UCSD-AML1 (cell line): ENCODE measurements around the gene CACYBP.
"Not testable (repeated sequence)": the region's sequence is repeated elsewhere in the genome, so short reads cannot be mapped to it uniquely, and the experiment has no call there.

Experiments used
- DNase-seq: peaks from one replicate; lab custom pipeline; 2025; ENCODE audit not compliant: unreplicated experiment; lab: John Stamatoyannopoulos, UW

The CACYBP gene

DNA sequence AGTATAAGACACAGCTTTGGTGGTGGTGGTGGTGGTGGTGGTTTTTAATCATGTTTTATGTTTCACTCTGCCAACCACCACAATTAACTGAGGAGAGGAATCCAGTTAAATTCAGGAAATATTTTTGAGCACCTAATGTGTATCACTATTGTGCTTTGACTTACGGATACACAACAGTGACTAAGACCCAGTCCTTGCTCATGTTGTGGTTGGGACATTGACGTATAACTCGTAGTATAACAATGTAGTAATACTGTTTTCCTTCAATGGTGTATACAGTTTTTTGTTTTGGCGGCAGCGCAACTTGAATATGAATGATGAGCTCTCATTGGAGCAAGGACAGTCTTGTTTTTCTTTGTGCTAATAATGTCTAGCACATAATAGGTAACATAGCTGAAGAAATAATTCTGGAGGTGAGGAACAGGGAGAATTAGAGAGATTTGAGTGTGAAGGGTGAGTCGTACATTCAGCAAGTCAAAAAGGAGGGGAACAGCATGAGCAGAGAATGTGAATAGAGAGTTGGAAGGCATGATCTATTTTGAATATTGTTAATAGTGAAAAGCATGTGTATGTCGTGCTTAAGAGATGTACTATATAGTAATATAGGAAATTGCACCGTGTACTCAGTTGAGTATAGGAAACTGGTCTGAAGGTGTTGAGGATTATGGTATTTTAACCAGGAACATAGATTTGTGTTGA is 5.5 kb downstream of the CACYBP start:
- no peak for DNase-seq

DNA sequence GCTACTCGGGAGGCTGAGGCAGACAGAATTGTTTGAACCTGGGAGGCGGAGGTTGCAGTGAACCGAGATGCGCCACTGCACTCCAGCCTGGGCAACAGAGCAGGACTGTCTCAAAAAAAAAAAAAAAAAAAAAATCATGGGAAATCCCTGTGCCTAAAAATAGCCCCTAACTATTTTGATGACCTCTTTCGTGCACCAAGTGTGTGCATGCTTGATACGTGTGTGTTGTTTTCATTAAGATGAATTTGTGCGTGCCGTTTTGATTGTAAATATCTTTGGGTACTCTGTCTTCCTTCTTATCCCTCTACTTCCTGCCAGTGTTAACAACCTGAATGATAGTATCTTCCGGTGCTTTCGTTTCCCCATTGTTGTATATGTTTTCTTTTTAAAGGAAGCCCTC is 9.8 kb downstream of the CACYBP start:
- DNase-seq = no peak

DNA sequence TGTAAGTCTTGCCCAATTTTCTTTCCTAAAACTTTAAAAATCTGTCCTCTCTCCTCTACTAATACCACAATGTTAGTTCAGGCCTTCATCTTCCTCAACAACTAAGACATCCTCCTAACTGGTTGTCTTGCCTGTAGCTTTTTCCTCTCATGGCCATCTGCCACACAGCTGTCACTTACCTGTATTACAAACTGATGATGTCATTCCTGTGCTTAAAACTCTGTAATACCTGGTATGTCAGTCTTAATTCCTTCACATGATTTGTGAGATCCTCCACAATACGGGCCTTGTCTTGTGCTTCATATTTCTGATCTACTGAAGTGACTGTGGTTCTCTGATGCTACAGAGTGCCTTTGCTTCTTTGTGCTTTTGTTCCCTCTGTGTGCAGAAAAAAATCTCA is 13.7 kb downstream of the CACYBP start:
- no peak for DNase-seq

DNA sequence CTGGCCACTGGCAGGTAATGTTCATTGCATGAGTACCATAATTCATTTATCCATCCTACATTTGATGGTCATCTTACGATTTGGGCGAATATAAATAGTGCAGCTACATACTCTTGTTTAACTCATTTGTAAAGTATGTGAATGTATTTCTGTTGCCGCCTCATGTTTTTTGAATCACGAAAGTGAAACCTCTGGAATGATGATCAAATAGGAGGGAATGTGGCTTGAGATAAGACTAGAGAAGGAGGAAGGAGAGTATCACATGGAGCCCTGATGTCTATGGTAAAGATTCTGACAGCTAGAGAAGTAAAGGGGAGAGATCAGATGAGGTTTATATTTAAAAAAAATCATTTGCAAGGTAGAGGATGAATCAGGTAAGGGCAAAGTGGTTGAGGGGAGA is 15.5 kb downstream of the CACYBP start:
- DNase-seq = no peak

DNA sequence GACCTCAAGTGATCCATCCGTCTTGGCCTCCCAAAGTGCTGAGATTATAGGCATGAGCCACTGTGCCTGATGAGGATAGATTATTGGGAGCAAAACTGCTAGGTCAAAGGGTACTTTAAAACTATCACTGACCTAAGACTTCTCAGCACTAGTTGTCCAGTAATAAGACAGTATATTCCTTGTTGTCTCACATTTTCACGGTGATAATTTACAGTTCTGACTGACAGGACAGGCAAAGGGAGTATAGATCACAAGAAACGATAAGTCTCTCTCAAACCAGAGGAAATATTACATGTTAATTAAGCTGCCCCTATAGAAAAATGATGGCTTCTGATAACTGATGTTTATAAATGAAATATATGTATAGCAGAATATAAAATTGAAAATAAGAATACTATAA is 19.8 kb downstream of the CACYBP start:
- no peak for DNase-seq

DNA sequence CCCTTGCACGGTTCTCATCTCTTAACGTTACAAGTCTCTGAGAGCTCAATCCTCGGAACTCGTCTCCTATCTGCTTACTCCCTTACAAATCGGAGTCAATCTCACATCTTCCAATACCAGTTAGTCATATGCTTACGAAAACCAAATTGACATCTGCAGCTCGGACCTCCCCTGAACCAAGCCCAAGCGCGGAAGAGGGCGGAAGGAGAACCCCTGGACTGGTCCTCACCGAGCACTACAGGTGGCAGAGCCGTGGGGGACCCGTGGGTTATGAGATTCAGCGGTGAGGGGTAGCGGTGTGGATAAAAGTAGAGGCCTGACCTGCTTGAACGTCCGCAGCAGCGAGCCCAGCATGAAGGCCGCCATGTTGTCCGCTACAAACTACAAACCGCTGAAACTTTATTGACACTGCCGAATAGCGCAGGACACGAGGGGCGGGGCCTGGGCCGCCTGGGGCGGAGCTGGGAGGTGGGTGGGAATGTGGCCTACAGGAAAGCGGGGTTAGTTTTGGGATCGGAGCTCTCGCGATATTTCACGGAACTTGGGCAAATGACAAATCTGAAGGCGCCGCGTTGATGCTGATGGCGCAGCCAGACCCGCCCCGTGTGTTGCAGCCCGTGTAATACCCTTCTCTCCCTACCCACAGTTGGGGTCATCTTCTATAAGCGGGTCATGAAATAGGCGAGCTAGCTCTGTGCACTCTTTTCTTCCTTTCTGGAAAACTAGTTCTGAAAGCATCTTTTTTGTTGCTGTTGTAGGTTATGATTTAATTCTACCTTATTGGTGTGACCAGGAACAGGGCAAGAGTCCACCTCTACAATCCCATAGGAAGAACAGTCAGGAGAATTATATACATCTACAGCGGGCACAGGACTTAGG is 23.5 kb downstream of the CACYBP start, which contains the start of gene MRPS14:
MRPS14 (minus strand) TSS at position 383 of the 879 bp plus-strand sequence; CDS start at position 366, 17 bp downstream.
- peak; percentile 96 for DNase-seq

DNA sequence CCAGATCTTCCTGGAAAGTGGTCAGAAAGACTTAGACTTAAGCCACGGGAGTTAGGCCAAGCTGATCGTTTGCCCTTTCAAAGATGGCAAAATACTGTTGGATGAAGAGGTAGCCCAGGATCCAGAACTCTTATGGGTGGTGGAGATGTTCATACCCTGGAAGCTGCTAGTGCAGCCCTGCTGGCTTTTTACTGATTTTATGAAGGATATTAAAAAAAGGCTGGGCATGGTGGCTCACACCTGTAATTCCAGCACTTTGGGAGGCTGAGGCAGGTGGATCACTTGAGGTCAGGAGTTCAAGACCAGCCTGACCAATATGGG is 24.1 kb downstream of the CACYBP start:
- not testable (repeated sequence) for DNase-seq

DNA sequence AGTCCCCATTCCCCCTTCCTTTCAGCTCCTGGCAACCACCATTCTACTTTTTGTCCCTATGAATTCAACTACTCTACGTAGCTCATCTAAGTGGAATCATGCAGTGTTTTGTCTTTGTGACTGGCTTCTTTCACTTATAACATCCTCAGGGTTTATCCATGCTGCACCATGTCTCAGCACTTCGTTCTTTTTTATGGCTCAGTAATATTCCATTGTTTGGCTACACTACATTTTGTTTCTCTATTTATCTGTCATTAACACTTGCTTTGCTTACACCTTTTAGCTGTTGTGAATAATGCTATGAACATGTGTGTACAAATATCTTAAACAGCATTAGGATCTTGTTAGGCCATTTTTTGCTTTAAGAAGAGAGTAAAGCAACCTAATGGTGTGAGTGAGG is 25.0 kb downstream of the CACYBP start:
- no peak for DNase-seq

DNA sequence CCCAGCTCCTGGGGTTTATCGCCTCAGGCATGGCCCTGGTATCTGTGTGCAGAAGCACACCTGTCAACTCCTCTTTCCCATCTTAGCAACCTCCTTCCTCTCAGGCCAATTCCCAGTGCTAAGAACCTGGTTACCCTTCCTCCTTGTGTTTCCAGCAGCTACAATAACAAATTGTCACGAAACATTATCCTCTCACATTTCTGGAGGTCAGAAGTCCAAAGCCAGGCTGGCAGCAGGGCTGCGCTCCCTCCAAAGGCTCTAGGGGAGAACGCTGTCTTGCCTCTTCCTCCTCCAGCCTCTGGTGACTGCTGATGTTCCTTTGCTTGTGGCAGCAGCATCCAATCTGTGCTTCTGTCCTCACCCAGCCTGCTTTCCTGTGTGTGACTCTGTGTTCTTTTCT is 34.2 kb downstream of the CACYBP start:
- no peak for DNase-seq

DNA sequence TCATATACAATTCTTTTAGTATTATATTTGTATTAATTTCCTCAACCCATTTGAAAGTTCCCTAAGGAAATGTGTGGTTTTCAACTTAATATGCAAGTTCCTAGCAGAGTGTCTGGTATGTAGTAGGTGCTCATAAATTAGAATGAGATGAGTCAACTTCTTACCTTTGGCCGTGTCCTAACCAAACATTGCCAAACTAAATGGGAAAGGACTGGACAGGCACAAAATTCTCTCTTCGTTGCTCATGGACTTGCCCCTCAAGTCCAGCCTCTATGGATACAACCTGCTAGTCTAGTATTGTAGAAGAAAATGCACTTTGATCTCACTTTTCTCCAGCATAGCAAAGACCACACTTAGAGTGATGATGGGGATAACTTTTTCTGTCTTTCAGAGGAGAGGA is 35.0 kb downstream of the CACYBP start:
- DNase-seq = no peak

DNA sequence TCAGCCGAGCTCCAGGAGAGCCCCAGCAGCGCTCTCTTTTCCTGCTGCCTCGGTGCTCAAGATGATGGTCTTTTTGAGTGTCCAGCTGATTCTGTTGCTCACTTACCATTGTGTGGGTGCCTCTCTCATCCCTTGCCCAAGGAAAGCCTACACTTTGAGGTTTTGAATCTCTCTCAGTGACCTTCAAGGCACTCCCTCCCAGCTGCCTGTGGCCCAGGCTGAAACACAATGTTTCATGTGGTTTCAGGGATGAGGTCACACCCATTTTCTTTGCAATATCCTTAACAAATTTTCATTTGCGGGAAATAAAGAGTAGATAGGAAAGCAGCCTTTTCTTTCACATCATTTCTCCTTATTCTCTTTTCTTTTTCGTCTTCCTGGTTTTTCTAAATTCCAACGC is 36.1 kb downstream of the CACYBP start:
- no peak for DNase-seq

DNA sequence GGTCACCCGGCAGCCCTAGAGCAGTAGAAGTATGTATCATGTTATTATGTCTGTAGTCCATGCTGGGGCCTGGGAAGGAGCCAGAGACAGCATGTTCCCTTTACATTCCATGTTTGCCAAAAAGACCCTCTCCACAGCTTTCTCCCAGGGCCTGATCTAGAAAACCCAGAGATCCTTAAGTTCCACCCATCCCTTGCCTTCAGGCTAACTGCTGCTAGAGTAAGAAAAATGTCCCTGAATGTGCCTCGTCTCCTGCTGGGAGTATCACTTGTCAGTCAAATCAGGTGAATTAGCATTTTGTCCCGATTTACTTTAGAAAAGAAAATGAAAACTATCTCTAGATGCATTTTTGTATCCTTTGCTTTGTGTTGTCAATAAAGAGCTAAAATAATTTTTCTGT is 36.7 kb downstream of the CACYBP start:
- DNase-seq = no peak

DNA sequence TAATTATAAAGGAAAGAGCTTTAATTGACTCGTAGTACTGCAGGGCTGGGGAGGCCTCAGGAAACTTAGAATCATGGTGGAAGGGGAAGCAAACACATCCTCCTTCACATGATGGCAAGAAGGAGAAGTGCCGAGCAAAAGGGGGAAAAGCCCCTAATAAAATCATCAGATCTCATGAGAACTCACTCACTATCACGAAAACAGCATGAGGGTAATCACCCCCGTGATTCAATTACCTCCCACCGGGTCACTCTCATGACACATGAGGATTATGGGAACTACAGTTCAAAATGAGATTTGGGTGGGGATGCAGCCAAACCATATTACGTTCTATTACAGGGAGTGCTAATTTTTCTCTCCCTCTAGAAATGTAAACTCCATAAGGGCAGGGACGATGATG is 37.7 kb downstream of the CACYBP start:
- no peak for DNase-seq

DNA sequence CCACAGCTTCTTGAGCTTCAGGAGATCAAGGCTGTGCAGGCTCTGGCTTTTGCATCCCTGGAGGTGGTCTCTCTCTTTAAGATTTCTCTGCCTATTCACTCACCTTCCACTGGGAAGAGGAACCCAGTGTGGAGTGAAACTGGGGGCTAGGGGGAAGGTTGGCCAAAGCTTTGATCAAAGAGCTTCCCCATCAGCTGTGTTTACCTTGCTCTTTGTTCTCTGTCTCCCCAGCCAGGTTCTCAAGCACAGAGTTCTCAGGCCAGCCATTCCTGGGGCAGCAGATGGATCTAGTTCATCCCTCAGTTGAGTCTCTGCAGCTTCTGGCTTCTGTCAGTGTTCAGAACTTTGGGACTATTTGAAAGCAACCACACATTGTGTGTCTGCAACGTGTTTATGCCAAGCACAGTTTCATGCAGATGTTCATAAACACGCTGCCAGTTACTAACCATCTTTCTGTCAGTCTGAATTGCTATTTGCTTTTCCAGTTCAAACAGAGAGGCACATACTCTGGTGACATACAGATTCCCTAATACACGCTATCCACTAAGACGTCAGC is 40.7 kb downstream of the CACYBP start:
- DNase-seq = no peak

DNA sequence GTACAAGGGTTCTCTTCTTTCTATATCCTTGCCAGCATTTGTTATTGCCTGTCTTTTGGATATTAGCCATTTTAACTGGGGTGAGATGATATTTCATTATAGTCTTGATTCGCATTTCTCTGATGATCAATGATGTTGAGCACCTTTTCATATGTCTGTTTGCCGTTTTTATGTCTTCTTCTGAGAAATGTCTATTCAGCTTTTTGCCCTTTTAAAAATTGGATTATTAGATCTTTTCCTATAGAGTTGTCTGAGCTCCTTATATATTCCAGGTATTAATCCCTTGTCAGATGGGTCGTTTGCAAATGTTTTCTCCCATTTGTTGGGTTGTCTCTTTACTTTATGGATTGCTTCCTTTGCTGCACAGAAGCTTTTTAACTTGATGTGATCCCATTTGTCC is 42.9 kb downstream of the CACYBP start:
- no peak for DNase-seq

DNA sequence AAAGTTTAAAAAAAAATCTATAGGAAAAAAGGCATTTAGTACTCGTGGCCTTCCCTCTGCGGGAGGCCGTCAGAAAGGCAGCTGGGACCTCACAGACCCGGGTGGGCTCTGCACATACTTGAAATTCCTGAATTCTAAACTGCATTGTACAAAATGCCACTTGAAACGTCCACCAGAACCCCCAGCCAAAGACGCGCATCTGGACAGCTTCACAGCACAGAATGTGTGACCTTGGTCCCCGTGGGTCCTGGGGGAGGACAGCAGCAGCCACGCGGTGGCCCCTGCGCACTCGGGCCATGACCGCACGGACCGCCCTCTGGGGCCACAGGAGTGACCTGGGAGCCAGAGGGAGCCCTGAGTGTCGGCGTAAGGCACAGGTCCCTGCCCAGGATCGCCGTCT is 44.1 kb downstream of the CACYBP start:
- DNase-seq = no peak

DNA sequence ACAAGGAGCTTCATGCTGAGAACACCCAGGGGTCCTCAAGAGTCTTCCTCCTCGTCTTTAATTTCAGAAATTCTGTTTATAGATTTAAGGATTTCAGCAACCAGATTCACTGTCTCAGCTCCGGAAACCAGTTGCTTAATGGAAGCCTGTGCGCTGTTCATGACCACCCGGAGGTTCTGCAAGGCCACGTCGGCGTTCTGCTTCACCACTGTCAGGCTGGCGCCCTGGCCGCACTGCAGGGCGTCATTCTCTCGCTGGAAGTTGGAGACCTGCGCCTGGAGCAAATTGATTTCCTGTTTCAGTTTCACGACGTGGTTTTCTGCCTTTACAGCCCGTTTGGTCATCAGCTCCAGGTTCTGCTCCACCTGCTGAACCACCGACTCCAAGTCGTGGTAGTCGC is 44.8 kb downstream of the CACYBP start:
- not testable (repeated sequence) for DNase-seq

DNA sequence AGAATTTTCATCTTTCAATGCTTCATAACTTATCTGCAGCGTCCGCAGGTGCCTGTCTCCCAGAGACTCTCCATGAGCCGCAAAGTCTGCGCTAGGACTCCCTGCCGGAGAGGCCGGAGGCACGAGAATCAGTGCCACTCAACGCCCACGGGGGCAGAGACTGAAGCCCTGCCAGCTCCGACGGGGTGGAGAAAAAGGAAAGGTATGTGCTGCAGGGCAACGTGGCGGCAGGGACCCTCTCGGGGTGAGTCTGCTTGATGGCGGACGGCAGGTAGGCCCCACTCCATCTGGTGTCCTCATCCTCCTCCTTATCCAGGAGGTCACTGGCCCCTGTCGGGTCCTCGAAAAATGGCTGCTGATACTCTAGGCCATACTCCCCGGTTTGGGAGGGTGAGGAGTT is 45.4 kb downstream of the CACYBP start:
- DNase-seq = no peak

DNA sequence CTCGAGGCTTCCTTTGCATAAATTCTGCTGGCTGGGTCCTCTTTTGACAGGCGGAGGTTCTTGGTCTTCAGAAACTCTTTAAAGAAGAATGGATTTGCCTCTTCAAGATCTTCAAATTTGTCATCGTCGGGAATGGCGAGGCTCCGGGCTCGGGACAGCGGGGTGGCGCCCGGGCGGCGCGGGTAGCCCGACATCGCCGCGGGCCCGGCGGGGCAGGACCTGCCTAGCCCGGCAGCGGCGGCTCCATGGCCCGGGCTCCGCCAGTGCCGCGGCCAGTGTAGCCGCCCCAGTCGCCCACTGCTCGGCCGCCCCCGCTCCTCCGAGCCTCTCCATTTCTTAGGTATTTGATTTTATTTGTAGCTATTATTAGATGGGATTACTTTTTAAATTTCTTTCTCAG is 45.8 kb downstream of the CACYBP start:
- no peak for DNase-seq

DNA sequence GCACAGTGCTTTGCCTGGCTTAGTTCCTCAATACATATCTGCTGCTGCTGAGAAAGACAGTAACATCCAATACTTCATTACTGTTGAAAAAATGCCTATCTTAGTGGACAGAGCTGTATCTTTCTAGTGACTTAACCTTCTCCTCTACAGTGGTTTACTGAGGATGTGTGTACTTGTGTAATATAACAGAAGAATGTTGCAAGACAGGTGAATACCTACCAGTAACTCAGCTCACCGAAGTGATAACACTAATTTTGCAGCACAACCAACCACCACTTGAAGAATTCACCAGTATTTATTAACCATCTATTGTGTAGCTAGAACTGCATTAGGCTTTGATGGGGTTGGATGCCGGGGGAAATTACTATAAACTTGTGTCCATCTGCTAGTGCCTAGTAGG is 51.2 kb downstream of the CACYBP start:
- DNase-seq = no peak

DNA sequence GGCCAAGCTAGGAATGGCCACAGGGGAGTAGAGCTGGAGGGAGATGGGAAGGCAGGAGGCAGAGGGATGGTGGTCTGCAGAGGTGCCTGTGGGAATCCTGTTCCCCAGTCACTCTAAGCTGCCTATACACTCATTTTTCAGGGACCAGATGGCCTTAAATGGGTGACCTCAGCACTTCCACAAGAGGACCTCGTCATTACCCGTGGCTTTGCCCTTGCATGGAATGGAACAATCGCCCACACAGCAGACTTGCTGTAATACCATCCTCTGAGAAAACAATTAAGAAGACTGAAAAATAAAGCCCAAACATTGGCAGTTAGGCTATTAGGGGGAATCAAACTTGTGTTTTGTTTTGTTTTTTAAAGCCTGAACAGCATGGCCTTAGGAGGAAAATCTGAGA is 55.0 kb downstream of the CACYBP start:
- DNase-seq = no peak
